HG02973 (cell line): Measurements from ENCODE around the gene RBPMS2.
"Not testable (repeated sequence)": the region's sequence is repeated elsewhere in the genome, so short reads cannot be mapped to it uniquely, and the experiment has no call there.

Experiments used
- ATAC-seq: cut with Tn5 transposase; IDR thresholded peaks from one replicate; pipeline ENCODE4 v1.9.1; 2021; ENCODE audit warnings: moderate library complexity; ENCODE audit not compliant: unreplicated experiment

Gene RBPMS2

GRCh38 chr15:64775551-64776401 lies at the start of gene RBPMS2:
Gene RBPMS2 (minus strand): TSS chr15:64775589. CDS start chr15:64775319, 270 bp downstream.
- no peak for ATAC-seq

DNA sequence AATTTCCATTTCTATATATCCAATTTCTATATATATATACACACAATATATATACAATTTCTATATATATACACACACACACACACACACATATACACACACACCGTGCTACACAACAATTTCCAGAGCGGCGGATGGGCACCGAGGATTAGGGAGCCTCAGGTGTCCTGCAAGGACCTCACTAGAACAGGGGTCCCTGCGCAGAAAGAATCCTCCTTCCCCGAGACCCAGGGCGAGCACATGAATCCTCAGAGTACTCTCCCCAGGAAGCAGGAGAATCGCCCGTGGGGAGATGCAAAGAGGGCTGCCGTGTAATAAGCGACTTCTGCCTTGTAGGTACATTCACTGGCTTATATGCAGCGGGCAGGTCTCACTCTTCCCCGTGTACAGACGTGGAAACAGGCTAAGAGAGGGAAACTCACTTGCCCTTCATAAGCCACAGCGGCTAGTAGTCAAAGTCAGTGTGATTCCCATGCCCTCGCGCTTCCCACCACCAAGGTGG lies 49.6 kb upstream of the RBPMS2 start:
- no peak for ATAC-seq

- ATAC-seq, result no peak
Observed at GRCh38 chr15:64816452-64816851, 41.1 kb upstream of the RBPMS2 start.

DNA sequence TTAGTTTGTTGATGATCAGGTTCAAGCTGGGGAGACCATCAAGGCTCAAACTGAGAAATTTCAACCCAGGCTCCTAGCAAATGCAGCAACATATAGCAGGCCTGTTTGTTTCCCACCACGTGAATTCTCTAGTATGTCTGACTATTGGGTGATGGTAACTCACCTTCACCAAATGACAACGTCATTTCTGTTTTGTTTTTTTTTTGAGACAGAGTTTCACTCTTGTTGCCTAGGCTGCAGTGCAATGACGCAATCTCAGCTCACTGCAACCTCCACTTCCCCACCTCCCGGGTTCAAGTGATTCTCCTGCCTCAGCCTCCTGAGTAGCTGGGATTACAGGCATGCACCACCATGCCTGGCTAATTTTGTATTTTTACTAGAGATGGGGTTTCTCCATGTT lies 39.6 kb upstream of the RBPMS2 start:
- not testable (repeated sequence) for ATAC-seq

DNA sequence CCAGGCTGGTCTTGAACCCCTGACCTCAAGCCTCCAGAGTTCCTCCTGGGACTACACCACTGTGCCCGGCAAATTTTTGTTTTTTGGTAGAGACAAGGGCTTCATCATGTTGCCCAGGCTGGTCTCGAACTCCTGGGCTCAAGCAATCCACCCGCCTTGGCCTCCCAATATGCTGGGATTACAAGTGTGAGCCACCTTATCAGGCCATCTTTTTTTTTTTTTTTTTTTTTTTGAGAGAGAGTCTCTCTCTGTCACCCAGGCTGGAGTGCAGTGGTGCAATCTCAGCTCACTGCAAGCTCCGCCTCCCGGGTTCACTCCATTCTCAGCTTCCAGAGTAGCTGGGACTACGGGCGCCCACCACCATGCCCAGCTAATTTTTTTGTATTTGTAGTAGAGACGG lies 38.9 kb upstream of the RBPMS2 start:
- not testable (repeated sequence) for ATAC-seq

DNA sequence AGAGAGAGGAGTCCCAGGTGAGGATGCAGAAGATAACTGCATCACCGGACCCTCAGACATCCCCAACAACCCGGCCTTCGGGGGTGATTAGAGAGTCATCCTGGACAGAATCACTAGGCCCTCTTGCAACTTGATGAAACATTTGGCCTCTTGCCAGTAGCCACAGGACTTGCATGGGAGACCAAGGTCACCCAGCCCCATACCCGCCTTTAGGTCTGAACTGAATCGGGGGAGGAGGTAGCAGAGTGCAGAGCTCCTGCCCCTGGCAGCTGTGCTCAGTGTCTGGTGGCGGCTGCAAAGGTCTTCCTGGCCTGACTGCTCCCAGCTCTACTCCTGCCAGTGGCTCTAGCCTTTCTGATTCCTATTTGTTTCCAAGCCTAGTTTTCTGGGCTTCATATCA lies 37.7 kb upstream of the RBPMS2 start:
- ATAC-seq, result no peak

- no peak for ATAC-seq
Observed at GRCh38 chr15:64810497-64811326, 35.3 kb upstream of the RBPMS2 start.

- no peak for ATAC-seq
Observed at GRCh38 chr15:64809649-64810496, 34.5 kb upstream of the RBPMS2 start.

DNA sequence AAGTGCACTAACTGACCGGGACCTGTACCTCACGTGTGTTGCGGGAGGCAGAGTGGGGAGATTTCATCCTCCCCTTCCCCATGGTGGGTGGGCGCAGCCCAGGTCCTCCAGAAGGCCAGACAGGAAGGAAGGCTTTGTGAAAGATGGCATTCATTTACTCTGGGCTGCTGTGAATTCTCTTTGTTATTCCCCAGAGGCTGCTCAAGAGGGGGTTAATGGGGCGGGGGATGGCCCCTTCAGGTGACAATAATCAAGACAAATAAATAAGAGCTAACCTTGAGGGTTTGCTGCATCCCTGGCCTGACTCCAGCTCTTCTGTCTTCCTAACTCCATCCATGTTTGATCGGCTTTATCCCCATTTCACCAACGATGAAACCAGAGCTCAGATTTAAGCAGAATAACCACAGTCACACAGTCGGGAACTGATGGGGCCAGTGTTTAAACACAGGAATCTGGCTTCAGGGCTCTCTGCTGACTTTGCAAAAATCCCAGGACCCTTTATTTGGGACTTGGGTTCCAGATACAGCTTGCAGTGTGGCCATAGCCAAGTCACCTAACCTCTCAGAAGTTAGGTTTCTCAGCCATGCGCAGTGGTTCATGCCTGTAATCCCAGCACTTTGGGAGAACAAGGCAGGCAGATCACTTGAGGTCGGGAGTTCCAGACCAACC lies 33.5 kb upstream of the RBPMS2 start:
- ATAC-seq, result no peak

- no peak for ATAC-seq
Observed at GRCh38 chr15:64807751-64808222, 32.4 kb upstream of the RBPMS2 start.

DNA sequence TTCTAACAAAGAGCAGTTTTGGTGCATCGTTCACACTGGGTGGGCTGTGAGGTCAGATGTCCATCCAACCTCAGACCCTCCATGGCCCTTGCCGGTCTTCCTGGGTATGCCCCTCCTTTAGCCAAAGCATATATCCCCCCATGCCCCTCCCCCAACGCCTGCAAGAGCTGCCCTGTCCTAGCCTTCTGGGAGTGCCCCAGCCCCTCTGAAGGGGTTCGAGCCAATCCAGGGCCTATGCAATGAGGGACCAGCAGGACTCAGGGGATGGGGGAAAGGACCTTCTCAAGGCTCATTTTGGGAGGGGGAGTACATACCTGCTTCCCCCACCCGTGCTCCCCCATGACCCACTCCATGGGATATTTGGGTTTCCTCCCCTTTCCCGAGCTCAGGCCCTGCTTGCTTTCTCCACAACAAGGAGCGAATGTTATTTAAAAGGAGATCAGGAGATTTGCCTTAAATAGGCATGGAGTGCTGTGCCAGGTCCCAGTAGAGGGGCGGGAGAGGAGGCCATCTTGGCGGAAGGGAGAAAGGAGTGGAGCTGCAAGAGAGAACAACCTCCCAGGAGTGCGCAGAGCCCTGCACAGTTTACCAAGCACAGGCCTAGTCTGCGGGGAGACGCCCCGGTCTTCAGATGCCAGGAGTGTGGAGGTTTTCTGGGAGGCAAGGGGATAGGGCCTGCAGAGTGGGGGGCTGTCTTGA lies 31.8 kb upstream of the RBPMS2 start:
- no peak for ATAC-seq

- ATAC-seq, result no peak
Observed at GRCh38 chr15:64806509-64806908, 31.1 kb upstream of the RBPMS2 start.

DNA sequence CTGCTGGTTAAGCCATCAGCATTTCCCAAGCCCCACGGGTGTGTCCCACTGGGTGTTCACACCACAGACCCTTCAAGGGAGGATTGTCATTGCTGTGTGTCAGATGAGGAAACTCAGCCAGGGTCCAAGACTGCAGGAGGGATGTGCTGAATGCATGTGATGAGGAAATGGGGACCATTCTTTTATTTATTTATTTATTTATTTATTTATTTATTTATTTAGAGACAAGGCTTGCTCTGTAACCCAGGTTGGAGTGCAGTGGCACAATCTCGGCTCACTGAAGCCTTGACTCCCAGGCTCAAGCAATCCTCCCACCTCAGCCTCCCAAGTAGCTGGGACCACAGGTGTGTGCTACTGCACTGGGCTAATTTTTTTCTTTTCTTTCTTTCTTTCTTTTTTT lies 29.2 kb upstream of the RBPMS2 start:
- no peak for ATAC-seq

GRCh38 chr15:64803526-64803925 lies 28.1 kb upstream of the RBPMS2 start:
- no peak for ATAC-seq

GRCh38 chr15:64800476-64800875 lies 25.1 kb upstream of the RBPMS2 start:
- no peak for ATAC-seq

- ATAC-seq, result not testable (repeated sequence)
Observed at GRCh38 chr15:64798905-64799304, 23.5 kb upstream of the RBPMS2 start.

- ATAC-seq, result not testable (repeated sequence)
Observed at GRCh38 chr15:64795921-64796320, 20.5 kb upstream of the RBPMS2 start.

- not testable (repeated sequence) for ATAC-seq
Observed at GRCh38 chr15:64795299-64795698, 19.9 kb upstream of the RBPMS2 start.

- no peak for ATAC-seq
Observed at GRCh38 chr15:64792282-64792681, 16.9 kb upstream of the RBPMS2 start.

DNA sequence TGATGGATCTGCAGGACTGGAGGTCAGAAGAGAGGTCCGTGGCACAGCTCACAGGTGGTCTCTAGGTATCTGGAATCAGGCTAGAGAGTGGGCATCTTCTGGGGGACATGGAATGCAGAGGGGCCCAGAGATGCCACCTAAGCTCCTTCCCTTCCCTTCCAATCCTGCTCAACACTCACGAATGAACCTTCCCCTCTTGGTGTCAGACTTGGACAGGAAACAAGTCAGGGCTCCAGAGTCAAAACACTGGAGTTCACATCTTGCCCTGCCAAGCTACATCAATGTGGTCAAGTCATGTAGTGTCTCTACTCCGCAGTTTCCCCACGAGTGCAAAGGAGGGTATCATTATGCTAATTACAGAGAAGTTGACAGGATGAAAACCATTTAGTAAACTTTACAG lies 16.0 kb upstream of the RBPMS2 start:
- no peak for ATAC-seq
